Measurements from ENCODE around the gene SPRN.
"Not testable (repeated sequence)": the region's sequence is repeated elsewhere in the genome, so short reads cannot be mapped to it uniquely, and the experiment has no call there.

The SPRN gene

DNA sequence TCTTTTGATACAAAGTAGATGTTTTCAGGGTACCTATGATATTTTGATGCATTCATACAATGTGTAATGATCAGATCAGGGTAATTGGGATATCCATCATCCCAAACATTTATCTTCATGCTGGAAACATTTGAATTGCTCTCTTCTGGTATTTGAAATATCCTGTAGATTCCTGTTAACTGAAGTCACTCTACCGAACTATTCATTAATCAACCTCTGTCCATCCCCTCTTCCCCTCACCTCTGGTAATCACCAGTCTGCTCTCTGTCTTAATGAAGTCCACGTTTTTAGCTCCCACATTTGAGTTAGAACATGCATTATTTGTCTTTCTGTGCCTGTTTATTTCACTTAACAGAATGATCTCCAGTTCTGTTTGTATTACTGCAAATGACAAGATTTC is 19.2 kb downstream of the SPRN start:
- no peak for DNase-seq

DNA sequence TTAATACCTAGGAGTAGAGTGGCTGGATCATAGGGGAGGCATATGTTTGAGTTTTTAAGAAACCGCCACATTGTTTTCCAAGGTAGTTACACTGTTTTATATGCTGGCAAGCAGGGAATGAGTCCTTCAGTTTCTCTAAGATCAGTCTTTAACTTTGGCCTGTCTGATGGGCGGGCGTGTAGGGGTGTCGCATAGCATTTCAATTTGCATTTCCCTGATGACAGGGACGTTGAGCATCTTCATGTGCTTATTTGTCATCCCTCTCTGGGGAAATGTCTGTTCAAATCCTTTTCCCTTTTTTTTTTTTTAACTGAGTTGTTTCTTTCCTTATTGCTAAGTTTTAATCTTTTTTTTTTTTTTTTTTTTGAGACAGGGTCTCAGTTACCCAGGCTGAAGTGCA is 20.6 kb downstream of the SPRN start:
- DNase-seq = no peak

DNA sequence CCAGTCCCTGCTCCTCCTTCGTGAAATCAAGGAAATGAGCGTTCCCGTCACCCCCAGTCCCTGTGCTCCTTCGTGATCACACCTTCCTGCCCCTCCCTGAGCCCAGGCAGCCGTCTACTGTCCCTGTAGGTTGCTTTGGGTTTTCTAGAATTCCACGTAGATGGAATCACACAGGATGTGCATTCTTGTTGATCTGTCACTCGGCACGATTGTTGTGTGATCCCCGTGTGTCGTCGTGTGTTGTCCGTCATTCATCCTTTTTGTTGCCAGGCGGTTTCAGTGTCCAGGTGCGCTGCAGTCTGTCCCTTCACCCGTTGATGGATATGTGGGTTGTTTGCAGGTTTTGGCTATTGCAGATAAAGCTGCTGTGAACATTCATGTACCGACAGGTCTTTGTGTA is 21.1 kb downstream of the SPRN start:
- DNase-seq = no peak

DNA sequence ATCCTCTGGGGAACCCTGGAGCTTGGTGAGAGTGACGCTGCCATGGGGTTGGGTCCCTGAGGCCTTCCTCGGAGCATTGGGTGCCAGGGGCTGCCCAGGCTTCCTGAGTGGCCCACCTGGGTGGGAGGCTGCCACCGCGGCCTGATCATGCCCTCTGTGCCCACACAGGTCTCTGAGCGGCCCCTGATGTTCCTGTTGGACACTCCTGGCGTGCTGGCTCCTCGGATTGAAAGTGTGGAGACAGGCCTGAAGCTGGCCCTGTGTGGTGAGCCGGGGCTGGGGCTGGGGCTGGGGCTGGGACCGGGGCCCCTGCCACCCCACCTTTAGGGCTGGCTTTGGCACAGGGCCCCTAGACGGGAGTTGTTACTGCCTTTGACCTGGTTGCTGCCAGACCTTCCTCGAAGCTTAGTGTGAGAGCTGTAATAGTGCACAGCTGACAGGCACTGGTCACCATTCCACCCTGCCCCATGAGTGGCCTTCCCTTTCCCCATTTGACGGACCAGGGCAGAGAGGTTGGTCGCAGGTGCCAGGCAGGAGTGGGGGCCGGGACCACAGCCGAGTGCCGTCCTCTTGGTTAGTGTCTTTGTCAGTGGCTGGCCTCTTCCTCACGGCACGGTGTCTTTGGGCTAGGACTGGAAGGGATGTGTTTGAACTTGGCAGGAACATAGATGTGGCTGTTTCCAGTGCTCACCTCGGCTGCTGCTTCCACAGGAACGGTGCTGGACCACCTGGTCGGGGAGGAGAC is 22.3 kb downstream of the SPRN start:
- no peak for DNase-seq

DNA sequence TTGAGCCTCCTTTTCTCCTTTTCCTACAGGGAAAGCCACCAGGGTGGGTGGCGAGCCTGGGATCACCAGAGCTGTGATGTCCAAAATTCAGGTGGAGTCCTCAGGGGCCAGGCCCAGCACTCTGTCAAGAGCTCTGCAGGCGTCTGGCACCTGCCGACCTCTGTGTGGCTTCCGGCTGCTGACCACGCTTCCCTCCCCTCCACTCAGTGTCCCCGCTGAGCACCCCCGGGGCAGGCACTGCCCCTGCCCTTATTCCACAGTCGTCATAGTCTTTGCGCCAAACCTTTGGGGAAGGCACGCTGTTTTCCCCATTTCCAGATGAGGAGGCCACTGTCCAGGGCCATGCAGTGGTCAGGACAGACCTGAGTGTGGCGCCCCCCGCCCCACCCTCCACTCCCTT is 22.9 kb downstream of the SPRN start:
- no peak for DNase-seq

DNA sequence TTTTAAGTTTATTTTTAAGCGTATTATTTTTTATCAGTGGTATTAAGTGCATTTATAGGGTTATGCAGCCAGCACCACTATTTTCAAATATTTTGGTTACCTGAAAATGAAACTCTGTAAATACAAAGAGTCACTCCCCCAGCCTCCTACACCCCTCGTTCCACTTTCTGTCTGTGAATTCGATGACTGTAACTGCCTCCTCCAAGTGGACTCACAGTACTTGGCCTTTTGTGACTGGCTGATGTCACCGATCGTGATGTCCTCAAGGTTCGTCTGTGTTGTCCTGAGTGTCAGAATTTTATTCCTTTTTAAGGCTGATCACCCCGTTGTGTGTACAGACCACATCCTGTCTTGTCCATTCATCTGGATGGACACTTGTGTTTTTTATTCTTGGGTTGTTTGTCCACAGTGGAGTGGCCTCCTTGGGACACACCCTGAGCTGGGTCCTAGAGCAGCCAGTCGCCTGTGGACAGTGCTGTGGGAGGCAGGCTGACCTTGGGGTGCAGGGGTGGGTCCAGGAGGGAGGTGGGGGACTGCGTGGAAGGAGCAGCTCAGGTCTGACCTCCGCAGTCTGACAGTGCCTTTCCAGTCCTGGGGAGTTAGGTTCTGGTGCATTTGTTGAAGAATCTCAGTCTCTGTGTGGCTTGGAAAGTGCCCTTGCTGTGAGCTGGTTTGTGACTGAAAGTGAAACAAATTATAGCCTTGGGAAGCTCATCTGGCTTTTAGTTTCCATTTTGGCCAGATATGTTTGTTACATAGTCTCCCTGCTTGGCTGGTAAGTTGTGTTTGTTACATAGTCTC is 23.6 kb downstream of the SPRN start:
- DNase-seq = no peak

DNA sequence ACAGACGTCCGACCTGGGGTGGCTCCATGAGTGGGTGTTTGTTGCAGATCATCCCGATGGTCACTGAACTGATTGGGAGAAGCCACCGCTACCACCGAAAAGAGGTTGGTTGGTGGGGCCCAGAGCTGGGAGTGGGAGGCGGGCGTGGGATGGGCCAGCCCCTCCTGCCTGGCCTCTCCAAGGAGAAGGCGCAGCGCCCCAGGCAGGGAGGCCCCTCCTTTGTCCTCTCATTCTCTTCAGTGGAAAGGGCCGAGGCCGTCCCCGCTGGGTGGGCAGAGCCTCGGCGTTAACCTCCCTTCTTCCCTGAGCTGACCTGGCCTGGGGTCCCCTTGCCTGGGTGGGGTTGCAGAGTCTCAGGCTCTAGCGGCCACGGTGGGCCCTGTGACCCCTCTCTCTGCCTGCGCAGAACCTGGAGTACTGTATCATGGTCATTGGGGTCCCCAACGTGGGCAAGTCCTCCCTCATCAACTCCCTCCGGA is 25.3 kb downstream of the SPRN start:
- no peak for DNase-seq

DNA sequence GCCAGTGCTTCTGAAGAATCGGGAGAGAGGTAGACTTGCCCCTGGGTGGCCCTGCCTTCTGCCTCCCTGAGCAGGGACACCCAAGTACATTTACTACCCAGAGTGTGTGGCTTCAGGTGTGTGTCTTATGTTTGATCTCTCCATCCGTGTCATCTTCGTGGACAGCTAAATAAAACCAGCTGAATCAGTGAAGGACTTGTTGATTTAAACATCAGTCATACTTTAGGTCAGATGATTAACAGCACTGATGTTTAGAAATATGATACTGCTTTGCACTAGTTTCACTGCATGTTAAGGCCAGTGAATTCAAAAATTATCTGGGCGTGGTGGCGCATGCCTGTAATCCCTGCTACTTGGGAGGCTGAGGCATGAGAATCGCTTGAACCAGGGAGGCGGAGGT is 26.5 kb downstream of the SPRN start:
- DNase-seq = no peak

DNA sequence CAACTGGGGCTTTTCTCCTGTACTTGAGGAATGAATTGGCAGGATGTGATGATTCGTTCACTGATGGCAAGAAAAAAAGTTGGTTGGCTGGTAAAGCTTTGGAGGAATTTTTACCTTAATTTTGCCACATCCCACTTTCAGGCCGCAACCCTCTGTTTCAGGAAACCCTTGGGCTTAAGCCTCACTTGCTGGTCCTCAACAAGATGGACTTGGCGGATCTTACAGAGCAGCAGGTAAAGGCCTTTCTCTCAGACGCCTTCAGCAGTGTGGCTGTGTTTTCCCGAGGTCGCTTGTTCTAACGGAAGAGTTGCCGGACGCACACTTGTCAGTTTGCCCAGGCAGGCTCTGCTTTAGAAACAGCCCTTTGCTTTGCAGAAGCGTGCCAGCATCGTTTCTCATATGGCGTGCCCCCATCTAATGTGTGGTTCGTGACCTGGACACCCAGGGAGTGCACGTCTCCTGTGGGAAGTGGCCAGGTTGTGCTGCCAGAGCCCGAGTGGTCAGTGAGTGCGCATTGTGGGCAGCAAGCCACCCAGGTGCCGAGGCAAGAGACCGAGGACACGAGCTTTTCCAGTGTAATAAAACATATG is 28.3 kb downstream of the SPRN start:
- no peak for DNase-seq

DNA sequence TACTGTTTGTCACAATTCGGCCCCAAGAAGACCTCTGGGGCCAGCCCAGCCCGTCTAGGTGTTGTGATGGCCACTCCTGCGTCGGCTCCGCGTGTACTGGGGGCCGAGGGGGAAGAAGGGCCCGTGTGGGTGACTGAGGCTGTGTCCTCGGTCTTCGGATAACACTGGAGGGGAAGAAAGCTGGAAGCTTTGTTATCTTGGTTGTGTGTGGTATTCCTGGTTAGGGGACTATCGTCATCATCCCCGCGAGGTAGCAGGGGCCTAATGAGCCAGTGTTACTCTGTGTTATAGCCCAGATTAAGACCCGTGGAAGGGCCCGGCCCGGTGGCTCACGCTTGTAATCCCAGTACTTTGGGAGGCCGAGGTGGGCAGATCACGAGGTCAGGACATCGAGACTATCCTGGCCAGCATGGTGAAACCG is 29.6 kb downstream of the SPRN start:
- no peak for DNase-seq

DNA sequence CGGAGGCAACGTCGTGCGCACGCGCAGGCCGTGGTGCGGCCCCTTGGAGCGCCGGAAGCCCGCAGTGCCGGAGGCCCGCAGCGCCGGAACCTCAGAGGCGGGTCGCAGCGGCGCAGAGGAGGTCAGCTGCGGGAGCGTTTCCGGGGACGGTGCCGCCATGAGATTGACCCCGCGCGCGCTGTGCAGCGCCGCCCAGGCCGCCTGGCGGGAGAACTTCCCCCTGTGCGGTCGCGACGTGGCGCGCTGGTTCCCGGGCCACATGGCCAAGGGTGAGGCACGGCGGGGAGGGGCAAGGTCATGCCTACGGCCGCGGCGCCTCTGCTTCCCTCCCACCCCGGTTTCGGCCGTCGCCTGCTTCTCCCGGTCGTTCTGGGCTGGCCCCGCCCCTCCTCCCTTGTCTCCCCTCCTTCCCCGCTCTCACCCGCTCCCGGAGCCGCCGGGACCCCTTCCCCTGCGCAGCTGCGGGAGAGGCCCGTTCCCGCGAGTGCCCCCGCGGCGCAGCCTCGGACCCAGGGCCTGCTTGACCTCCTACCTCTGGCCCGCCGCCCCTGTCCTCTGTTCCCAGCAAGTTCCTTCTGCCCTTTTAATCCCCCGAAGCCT is 30.3 kb downstream of the SPRN start, which contains the start of gene MTG1:
MTG1 (plus strand) TSS at position 94 of the 600 bp plus-strand sequence; CDS start at position 158, 64 bp downstream.
- DNase-seq = peak; percentile 92 to 96

DNA sequence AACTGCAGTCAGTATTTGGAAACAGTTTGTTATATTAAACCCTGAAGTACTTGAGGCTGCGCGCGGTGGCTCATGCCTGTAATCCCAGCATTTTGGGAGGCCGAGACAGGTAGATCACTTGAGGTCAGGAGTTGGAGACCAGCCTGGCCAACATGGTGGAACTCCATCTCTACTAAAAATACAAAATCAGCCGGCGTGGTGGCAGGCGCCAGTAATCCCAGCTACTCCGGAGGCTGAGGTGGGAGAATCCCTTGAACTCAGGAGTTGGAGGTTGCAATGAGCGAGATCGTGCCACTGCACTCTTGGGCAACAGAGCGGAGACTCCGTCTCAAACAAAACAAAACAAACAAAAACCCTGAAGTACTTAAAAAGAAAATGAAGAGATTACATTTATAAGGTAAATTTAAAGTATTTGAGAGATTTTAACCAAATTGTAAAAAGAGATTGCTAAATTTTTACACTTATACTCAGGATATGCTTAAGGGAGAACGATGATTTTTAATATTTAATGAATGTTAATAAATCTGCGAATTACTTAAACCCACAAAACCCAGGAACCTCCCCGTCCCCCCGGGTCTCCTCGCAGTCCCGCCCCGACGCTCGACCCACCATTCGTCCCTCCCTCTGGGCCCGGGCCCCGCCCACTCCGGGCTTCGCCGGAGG is 30.9 kb downstream of the SPRN start:
- no peak for DNase-seq

DNA sequence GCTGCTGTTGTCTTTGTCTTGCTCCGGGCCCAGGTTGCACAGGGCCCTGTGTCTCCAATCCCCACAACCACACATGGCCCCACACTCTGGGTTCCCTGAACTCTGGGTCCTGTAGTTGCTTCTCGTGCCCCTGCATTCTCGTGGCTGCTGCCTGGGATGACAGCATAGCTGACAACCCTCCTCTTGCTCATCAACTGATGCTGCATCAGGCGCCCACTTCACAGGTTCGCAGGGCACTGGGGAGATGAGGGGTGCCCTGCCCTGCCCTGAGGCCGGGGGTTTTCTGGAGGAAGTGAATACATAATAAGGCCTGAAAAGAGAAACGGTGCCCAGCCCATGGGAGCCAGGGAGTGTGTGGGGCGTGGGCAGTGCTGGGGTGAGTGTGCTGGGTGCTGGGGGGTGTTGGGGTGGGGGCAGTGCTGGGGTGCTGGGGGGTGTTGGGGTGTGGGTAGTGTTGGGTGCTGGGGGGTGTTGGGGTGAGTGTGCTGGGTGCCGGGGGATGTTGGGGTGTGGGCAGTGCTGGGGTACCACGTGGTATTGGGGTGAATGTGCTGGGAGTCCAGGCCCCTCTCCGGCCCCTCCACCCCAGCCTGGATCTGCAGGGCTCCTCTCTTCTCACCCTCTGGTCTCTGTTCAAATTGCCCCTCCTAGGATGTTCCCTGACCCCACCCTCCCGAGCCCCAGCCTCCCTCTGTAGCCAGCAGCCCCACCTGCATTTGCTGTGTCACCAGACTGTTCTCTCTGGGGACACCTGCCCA is 32.5 kb downstream of the SPRN start:
- no peak for DNase-seq

DNA sequence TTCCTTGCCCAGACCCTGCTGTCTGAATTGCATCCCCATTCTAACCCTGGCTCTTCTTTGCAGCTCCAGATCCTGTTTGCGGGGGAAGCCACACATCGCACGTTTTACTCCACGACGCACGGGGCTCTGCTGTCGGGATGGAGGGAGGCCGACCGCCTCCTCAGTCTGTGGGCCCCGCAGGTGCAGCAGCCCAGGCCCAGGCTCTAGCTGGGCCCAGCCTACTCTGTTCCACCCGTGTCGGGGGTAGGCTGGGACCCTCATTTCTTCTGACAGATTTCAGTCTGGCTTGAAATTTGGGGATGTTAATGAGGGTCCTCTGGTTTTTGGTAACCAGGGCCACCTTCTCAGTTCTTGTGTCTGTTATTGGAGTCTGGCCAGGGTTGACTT is 33.2 kb downstream of the SPRN start:
- no peak for DNase-seq

DNA sequence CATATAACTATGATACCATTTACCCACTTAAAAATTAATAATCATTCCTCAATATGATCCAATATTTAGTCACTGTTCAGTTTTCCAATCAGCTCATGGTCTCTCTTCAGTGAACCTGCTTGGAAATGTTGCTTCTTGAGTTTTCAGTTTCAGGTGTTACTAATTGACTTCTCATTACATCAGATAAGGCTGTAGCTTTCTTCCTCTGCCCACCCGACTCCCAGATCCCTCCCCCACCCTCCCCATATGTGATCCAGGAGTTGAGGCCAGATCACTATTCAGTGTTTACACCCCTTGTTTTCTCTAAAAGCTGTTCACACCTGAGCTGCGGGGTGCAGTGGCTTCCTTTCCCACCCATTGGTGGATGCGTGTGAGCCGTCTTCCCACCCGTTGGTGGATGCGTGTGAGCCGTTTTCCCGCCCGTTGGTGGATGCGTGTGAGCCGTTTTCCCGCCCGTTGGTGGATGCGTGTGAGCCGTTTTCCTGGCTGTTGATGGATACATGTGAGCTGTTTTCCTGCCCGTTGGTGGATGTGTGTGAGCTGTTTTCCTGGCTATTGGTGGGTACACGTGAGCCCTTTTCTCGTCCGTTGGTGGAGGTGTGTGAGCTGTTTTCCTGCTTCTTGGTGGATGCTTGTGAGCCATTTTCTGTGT is 33.7 kb downstream of the SPRN start:
- no peak for DNase-seq

DNA sequence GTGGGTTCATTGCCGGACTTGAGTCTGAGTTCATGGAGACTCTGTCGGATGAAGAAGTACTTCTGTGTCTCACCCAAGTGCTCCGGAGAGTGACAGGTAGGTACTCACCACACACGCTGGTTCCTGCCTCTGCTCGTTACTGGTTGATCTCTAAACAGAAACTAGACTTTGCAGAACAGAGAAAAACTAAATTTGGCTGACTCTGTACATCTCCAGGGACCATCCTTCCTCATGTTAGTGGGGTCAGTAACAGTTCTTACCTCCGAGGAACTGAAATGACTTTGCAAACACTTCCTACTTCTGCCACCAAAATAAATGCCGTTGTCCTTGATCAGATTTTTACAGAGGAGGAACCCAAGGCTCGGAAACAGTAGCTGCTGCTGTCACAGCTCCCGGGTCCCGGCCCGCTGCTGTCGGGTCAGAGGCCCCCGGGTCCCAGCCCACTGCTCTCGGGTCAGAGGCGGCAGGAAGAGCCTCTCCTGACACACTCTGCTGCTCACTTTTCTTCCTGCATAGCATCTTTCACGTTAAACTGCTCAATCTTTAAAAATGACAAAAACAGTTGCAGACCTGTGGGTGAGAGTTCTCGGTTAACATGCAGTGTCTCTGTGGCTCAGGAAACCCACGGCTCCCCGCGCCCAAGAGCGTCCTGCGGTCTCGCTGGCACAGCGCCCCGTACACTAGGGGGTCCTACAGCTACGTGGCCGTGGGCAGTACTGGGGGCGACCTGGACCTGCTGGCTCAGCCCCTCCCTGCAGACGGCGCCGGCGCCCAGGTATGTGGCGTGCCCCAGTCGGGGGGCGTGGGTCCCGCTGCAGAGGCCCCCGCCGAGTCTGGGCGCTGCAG is 35.2 kb downstream of the SPRN start:
- DNase-seq = peak in 1 of 2 experiments; percentile 23

DNA sequence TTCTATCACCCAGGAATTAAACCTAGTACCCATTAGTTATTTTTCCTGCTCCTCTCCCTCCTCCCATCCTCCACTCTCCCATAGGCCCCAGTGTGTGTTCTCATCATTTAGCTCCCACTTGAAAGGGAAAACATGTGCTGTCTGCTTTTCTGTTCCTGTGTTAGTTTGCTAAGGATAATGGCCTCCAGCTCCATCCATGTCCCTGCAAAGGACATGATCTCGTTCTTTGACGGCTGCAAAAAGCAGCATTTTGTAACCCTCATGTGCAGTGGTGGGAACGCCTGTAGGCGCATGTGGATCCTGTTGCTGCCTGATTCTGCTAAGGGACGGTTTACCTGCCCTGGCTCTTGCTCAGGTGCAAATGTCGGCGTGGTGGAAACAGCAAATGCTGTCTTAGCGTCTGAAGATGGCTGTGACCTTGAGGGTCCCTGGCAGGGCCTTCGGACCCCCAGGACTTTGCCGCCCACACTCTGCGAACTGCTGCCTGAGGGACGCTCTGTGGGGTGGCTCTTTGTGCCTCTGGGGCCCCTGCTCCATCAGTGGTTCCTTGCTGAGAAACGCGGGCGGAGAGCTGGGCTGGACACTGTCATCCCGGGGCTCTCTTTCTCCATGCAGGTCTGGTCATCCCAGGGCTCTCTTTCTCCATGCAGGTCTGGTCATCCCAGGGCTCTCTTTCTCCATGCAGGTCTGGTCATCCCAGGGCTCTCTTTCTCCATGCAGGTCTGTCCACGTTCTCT is 36.0 kb downstream of the SPRN start:
- no peak for DNase-seq

DNA sequence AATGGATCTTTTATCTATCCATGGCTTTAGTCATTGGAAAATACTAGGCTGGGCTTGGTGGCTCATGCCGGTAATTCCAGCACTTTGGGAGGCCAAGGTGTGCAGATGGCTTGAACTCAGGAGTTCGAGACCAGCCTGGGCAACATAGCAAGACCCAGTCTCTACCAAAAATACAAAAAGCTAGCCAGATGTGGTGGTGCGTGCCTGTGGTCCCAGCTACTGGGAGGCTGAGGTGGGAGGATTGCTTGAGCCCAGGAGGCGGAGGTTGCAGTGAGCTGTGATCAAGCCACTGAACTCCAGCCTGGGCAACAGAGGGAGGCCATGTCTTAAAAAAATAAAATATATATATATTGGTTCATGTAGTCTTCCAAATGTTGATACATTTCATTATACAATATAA is 37.5 kb downstream of the SPRN start:
- not testable (repeated sequence) for DNase-seq

DNA sequence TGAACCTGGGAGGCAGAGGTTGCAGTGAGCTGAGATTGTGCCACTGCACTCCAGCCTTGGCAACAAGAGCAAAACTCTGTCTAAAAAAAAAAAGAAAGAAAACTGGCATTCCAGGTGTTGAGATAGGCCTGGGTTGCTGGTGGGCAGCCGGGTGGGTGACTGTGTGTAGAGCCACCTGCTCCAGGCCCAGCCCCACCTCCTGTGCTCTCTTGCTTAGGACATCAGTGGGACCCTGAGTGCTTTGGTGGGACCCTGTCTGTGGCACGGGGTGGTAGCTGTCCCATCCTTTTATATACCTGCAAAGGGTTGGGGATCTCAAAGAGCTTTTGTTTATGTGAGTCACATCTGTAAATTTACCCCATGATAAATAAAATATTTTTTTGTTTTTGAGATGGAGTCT is 39.2 kb downstream of the SPRN start:
- DNase-seq = no peak

DNA sequence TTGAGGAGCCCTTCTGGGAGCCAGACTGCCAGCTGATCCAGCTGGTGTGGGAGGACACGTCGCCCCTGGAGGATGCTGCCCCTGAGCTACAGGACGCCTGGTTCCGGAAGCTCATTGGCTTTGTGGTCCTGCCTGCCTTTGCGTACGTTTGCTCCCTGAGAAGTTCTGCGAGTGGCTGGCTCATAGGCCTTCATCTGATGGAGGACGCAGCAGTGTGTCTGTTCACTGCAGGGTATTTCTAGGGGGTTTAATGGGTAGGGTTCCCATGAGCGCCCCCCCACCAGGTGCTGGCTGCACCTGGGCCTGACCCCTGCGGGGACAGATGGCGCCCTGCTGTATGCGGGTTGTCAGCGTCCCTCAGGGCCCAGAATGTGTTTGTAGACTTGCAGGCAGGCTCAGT is 40.4 kb downstream of the SPRN start:
- no peak for DNase-seq

All from stimulated activated CD4-positive, alpha-beta T cell treated with anti-CD3 and anti-CD28 coated beads, Interleukin-4, amount 100 ng/mL, for 4 hours (primary cell).